ENCODE results near the gene SUCLG2. TPM values are rescaled to one million over a fixed set of nuclear protein-coding genes. Genes with fewer than 3 reads are reported as not detected.

The SUCLG2 gene
- total RNA-seq, 2 experiments from 2014 or later = 81.3 to 85.3 TPM

DNA sequence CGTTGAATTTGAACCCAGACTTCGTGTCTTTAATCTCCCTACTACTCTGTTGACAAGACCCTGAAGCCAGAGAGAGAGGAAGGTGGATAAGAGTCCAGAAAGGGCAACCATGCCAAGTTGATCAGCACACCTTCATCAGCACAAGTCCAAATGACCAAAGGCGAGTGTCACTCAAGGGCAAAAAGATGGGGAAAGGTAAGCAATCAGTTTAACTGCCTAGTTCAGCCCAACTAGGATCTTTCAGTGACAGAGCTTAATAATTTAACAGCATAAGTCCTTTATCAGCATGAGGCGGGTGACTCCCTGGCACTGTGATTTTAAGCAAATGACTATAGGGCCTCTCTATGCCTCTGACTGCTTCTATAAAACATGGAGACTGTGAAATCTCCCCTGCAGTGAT is 6.2 kb downstream of the SUCLG2 start:
- intact Hi-C loops (cut with micrococcal nuclease) = no loop called here
- peaks cover 2% of the 10 kb centered on the region for H3K9me3 Mint-ChIP-seq
- no peak for DNase-seq
- CTCF ChIA-PET = no interaction called here
- H3K36me3 Mint-ChIP-seq (ENCODE audit: low read depth) = peaks cover 55% of the 10 kb centered on the region
- peaks cover 74% of the 10 kb centered on the region for H3K4me1 Mint-ChIP-seq (ENCODE audit: low read depth)
- H3K4me3 Mint-ChIP-seq = no peak overlapping the region
- no peak overlapping the region for H3K27ac Mint-ChIP-seq
- H3K27me3 Mint-ChIP-seq (ENCODE audit: low read depth) = no peaks in the 10 kb centered on the region

DNA sequence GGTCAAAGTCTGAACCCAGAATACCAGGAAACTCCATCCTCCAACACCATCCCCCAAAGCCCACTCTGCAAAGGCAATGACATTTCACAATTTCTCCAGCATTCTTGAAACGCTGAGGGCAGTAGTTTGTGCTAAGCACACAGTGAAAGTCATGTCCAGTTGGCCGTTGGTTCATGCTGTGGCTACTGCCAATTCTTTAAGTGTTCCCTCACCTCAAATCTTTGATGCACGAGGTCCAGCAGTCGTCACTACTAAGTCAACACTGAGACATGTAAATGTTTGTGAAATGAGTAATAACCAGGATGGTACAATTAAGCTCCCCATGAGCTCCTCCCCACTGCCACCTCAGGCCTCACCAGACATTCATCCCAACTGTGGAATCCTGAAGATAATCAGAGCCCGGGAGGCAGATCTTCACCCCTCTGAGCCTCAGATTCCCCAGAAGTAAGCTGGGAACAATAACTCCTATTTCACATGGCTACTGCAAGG is 7.0 kb downstream of the SUCLG2 start:
- Mint-ChIP-seq H3K4me1 (ENCODE audit: low read depth) (peaks cover 69% of the 10 kb centered on the region), H3K27me3 (ENCODE audit: low read depth) (no peaks in the 10 kb centered on the region), H3K36me3 (ENCODE audit: low read depth) (peaks cover 49% of the 10 kb centered on the region), H3K4me3 (no peak overlapping the region), H3K27ac (no peak overlapping the region), H3K9me3 (peaks cover 2% of the 10 kb centered on the region)
- CTCF ChIA-PET = interaction anchor here (1.0 kb wide), 1 partner anchor 13 kb away, joined by 3 read pairs; no protein-coding TSS in a partner anchor
- no peak for DNase-seq
- intact Hi-C loops (cut with micrococcal nuclease) = no loop called here

DNA sequence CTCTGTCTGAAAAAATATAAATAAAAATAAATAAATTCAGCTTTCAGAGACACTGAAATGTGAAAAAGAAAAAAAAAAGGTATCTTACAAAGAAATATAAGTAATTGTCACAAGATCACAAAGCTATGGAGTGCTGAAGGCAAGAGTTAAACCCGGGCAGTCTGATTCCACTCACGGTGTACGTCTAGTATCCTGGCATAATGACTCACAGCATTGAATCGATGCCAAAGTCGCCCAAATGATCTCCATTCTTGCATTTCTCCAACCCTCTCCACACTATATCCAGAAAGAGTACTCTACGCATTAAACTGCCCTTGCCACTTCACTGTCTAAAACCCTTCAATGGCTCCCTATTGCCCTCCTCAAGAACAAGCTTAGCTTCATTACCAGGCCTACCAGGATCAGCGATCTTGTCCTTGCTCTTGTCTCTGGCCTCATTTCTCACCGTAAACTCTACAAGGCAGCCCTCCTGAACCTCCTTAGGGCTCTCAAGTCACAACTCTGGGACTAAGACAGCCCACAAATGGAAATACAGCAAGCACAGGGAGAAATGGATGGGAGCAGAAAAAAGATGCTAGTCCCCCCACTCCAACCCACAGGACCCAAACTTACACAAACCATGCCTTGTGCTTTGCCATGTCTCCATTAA is 7.7 kb downstream of the SUCLG2 start:
- intact Hi-C loops (cut with micrococcal nuclease) = no loop called here
- H3K36me3 Mint-ChIP-seq (ENCODE audit: low read depth) = peaks cover 43% of the 10 kb centered on the region
- CTCF ChIA-PET = no interaction called here
- no peak overlapping the region for H3K27ac Mint-ChIP-seq
- no peak for DNase-seq
- no peaks in the 10 kb centered on the region for H3K27me3 Mint-ChIP-seq (ENCODE audit: low read depth)
- H3K4me3 Mint-ChIP-seq = no peak overlapping the region
- peaks cover 67% of the 10 kb centered on the region for H3K4me1 Mint-ChIP-seq (ENCODE audit: low read depth)
- H3K9me3 Mint-ChIP-seq = peaks cover 2% of the 10 kb centered on the region

GRCh38 chr3:67644827-67645226 is 9.6 kb downstream of the SUCLG2 start:
- intact Hi-C loops (cut with micrococcal nuclease) = no loop called here
- H3K27me3 Mint-ChIP-seq (ENCODE audit: low read depth) = no peaks in the 10 kb centered on the region
- peaks cover 45% of the 10 kb centered on the region for H3K36me3 Mint-ChIP-seq (ENCODE audit: low read depth)
- CTCF ChIA-PET = interaction anchor here (1.8 kb wide), 1 partner anchor 10 kb away, joined by 6 read pairs; no protein-coding TSS in a partner anchor
- no peak for DNase-seq
- no peak overlapping the region for H3K27ac Mint-ChIP-seq
- H3K4me3 Mint-ChIP-seq = no peak overlapping the region
- H3K9me3 Mint-ChIP-seq = peaks cover 2% of the 10 kb centered on the region
- H3K4me1 Mint-ChIP-seq (ENCODE audit: low read depth) = peaks cover 65% of the 10 kb centered on the region

DNA sequence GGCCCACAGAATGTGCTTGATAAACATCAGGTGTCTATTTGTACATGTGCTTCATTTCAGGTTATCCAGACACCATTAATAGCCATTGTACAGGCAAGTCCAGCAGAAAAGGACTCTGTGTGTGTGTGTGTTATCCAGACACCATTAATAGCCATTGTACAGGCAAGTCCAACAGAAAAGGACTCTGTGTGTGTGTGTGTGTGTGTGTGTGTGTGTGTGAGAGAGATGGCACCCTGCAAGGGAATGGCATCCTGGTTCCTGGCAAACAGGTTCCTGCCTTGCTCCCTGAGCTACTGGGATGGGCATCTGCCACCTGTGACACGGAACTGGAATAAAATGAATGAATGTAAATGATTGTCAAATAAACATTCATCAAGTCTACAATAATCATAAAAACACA is 11.7 kb downstream of the SUCLG2 start:
- CTCF ChIA-PET = interaction anchor here (0.6 to 0.7 kb wide), 3 partner anchors 10 to 1389 kb away, joined by 3 to 4 read pairs (median 3); no protein-coding TSS in a partner anchor
- intact Hi-C loops (cut with micrococcal nuclease) = no loop called here

DNA sequence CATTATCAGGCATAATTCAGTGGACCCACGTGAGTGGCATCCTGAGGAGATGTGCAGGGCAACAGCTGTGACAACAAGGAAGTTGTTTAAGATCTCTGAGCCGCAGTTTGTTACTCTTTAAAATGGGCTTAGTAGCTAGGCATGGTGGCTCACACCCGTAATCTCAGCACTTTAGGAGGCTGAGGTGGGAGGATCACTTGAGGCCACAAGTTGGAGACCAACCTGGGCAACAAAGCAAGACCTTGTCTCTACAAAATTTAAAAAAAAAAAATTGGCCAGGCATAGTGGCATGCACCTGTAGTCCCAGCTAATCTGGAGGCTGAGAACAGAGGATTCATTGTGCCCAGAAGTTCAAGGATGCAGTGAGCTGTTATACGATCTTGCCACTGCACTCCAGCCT is 12.2 kb downstream of the SUCLG2 start:
- no peak for DNase-seq
- Mint-ChIP-seq H3K4me1 (ENCODE audit: low read depth) (peaks cover 63% of the 10 kb centered on the region), H3K36me3 (ENCODE audit: low read depth) (peaks cover 43% of the 10 kb centered on the region), H3K9me3 (peaks cover 2% of the 10 kb centered on the region), H3K27me3 (ENCODE audit: low read depth) (no peaks in the 10 kb centered on the region), H3K4me3 (no peak overlapping the region), H3K27ac (no peak overlapping the region)
- intact Hi-C loops (cut with micrococcal nuclease) = no loop called here
- CTCF ChIA-PET = interaction anchor here (0.6 to 0.7 kb wide), 4 partner anchors 11 to 1449 kb away, joined by 3 to 4 read pairs (median 3); no protein-coding TSS in a partner anchor

More for the DNA sequence above, 11.7 kb downstream of the SUCLG2 start:
- no peak for DNase-seq
- no peak overlapping the region for H3K27ac Mint-ChIP-seq
- peaks cover 63% of the 10 kb centered on the region for H3K4me1 Mint-ChIP-seq (ENCODE audit: low read depth)
- H3K4me3 Mint-ChIP-seq = no peak overlapping the region
- H3K9me3 Mint-ChIP-seq = peaks cover 2% of the 10 kb centered on the region
- no peaks in the 10 kb centered on the region for H3K27me3 Mint-ChIP-seq (ENCODE audit: low read depth)
- peaks cover 42% of the 10 kb centered on the region for H3K36me3 Mint-ChIP-seq (ENCODE audit: low read depth)

GRCh38 chr3:67641451-67641850 is 13.0 kb downstream of the SUCLG2 start:
- H3K27me3 Mint-ChIP-seq (ENCODE audit: low read depth) = no peaks in the 10 kb centered on the region
- peaks cover 65% of the 10 kb centered on the region for H3K4me1 Mint-ChIP-seq (ENCODE audit: low read depth)
- no peak for DNase-seq
- H3K27ac Mint-ChIP-seq = no peak overlapping the region
- H3K9me3 Mint-ChIP-seq = no peaks in the 10 kb centered on the region
- intact Hi-C loops (cut with micrococcal nuclease) = no loop called here
- CTCF ChIA-PET = interaction anchor here (0.9 to 1.4 kb wide), 2 partner anchors 110 to 528 kb away, joined by 3 read pairs; no protein-coding TSS in a partner anchor
- H3K4me3 Mint-ChIP-seq = no peak overlapping the region
- H3K36me3 Mint-ChIP-seq (ENCODE audit: low read depth) = peaks cover 43% of the 10 kb centered on the region

- CTCF ChIA-PET = interaction anchor here (0.9 to 1.4 kb wide), 2 partner anchors 108 to 526 kb away, joined by 3 read pairs; no protein-coding TSS in a partner anchor
- Mint-ChIP-seq H3K4me1 (ENCODE audit: low read depth) (peaks cover 69% of the 10 kb centered on the region), H3K9me3 (no peaks in the 10 kb centered on the region), H3K4me3 (no peak overlapping the region), H3K27me3 (ENCODE audit: low read depth) (no peaks in the 10 kb centered on the region), H3K27ac (no peak overlapping the region), H3K36me3 (ENCODE audit: low read depth) (peaks cover 39% of the 10 kb centered on the region)
- intact Hi-C loops (cut with micrococcal nuclease) = no loop called here
- DNase-seq = no peak
Measured at GRCh38 chr3:67640023-67640660, 14.3 kb downstream of the SUCLG2 start.

DNA sequence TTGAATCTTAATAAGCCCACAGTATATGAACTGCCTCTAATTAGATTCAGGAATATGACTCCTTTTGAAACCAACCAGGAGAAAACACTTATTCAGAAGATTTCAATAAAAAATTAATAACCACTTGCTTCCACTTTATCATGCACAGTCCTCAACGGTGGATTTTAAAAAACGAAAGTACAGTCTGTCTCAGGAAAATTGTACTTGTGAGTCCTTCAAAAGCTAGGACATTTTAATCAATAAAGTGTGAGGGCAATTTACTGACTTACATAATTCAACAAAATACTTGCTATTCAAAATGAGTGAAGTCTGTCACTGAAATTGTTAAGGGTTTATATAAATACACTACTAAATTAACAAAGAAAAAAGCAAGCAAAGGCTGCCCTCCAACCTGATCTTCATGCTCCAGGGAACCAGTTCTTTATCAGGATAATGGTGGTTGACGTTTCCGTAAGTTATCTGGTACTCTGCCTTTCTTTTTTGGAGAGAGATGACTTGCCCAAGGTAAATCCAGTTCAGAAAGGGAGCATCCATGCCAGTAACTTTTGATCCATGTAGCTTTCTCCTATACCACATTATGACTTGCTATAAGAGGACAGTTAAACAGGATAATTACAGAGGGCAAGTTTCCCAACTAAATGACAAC is 17.0 kb downstream of the SUCLG2 start:
- no peak overlapping the region for H3K4me3 Mint-ChIP-seq
- no peaks in the 10 kb centered on the region for H3K27me3 Mint-ChIP-seq (ENCODE audit: low read depth)
- CTCF ChIA-PET = interaction anchor here (0.6 kb wide), 1 partner anchor 17 kb away, joined by 3 read pairs; no protein-coding TSS in a partner anchor
- no peak for DNase-seq
- H3K4me1 Mint-ChIP-seq (ENCODE audit: low read depth) = peaks cover 74% of the 10 kb centered on the region
- no peak overlapping the region for H3K27ac Mint-ChIP-seq
- no peaks in the 10 kb centered on the region for H3K9me3 Mint-ChIP-seq
- peaks cover 33% of the 10 kb centered on the region for H3K36me3 Mint-ChIP-seq (ENCODE audit: low read depth)
- intact Hi-C loops (cut with micrococcal nuclease) = no loop called here

DNA sequence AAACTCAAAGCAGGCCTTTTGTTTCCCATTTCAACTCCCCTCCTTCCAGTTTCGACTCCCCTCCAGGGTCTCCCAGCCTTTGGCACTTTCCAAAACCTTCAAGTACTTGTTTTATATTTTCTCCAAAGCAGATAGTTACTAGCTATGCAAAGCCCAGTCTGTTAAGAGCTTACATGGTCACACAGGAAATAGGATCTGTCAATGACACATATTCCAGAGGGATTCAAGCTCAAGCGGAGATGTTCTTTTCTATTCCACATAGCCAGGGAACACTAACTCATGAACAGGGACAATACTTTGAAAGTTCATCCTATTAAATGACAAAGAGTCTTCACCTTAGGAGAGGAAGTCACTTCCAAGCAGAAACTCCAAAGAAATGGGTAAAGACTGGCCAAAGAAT is 18.6 kb downstream of the SUCLG2 start:
- intact Hi-C loops (cut with micrococcal nuclease) = loop anchor here (1.0 kb wide), 1 partner anchor 18 kb away; the partner anchor contains the start of gene SUCLG2
- CTCF ChIA-PET = interaction anchor here (0.6 kb wide), 1 partner anchor 1423 kb away, joined by 5 read pairs; no protein-coding TSS in a partner anchor
- Mint-ChIP-seq H3K27ac (peak overlapping the region; percentile 59), H3K4me3 (no peak overlapping the region), H3K27me3 (ENCODE audit: low read depth) (no peaks in the 10 kb centered on the region), H3K9me3 (no peaks in the 10 kb centered on the region), H3K36me3 (ENCODE audit: low read depth) (peaks cover 35% of the 10 kb centered on the region), H3K4me1 (ENCODE audit: low read depth) (peaks cover 68% of the 10 kb centered on the region)
- DNase-seq = no peak

- H3K36me3 Mint-ChIP-seq (ENCODE audit: low read depth) = peaks cover 35% of the 10 kb centered on the region
- intact Hi-C loops (cut with micrococcal nuclease) = loop anchor here (1.0 kb wide), 1 partner anchor 19 kb away; the partner anchor contains the start of gene SUCLG2
- no peak overlapping the region for H3K4me3 Mint-ChIP-seq
- DNase-seq = peak; percentile 29
- CTCF ChIA-PET = no interaction called here
- H3K27me3 Mint-ChIP-seq (ENCODE audit: low read depth) = no peaks in the 10 kb centered on the region
- H3K4me1 Mint-ChIP-seq (ENCODE audit: low read depth) = peaks cover 67% of the 10 kb centered on the region
- H3K27ac Mint-ChIP-seq = peak overlapping the region; percentile 59
- H3K9me3 Mint-ChIP-seq = no peaks in the 10 kb centered on the region
Measured at GRCh38 chr3:67635257-67635656, 19.2 kb downstream of the SUCLG2 start.

DNA sequence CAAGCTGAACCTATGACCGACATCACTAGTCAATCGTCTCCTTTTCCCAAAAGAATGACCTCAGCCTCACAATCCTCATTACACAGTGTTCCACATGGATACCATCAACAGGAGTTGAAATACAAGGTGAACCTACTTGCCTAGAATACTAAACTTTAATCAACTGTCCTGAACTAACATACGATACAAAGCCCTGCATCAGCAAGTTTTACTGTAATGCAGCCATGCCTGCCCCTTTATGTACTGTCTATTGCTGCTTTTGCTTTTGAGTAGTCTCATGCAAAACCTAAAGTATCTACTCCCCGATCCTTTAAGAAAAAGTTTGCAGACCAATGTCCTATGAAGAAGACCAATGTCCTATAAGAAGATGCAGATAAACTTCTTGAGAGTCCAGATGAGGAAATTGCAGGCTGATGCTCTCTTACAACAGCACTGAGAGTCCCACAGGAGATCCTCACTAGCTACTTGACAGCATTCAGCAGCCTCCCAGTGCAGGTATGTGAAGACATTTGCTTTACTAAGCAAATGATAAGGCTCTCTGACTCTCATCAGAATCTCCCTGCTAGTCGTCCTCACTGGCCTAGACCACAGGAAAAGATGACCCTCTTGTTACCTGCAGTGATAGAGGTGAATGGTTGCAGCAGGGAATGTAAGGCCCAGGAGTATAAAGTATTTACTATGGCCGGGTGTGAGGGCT is 23.6 kb downstream of the SUCLG2 start:
- no peak for DNase-seq
- intact Hi-C loops (cut with micrococcal nuclease) = no loop called here
- Mint-ChIP-seq H3K9me3 (peaks cover 7% of the 10 kb centered on the region), H3K27ac (no peak overlapping the region), H3K36me3 (ENCODE audit: low read depth) (peaks cover 39% of the 10 kb centered on the region), H3K27me3 (ENCODE audit: low read depth) (no peaks in the 10 kb centered on the region), H3K4me1 (ENCODE audit: low read depth) (peaks cover 55% of the 10 kb centered on the region), H3K4me3 (no peak overlapping the region)
- CTCF ChIA-PET = no interaction called here
